Kidney epithelial cell (primary cell): ENCODE data around the gene NCAPG2. TPM values are rescaled to one million over a fixed set of nuclear protein-coding genes. Genes with fewer than 3 reads are reported as not detected.

Experiments used
- DNase-seq: peaks from one replicate; pipeline ENCODE4 v3.0.0-alpha.2; 2010; ENCODE audit warnings: low read depth
- H3K27me3 ChIP-seq: 2 replicates; pipeline ENCODE4 v1.6.0; 2011; ENCODE audit warnings: low read length; ENCODE audit not compliant: control insufficient read depth, insufficient read depth
- H3K36me3 ChIP-seq: 2 replicates; pipeline ENCODE4 v1.5.1; 2011; ENCODE audit warnings: low read length; ENCODE audit not compliant: control insufficient read depth, insufficient read depth
- H3K4me3 ChIP-seq: 2 replicates; pipeline ENCODE4 v1.5.1; 2011; ENCODE audit warnings: low read depth, mild to moderate bottlenecking, control low read depth, low read length
- total RNA-seq: library from RNA; depleted of rRNA; stranded (reverse); fragments of >200 nt; gene quantifications from 2 replicates; pipeline ENCODE4 v1.2.3, GENCODE V29; 2015
- TF ChIP-seq, protein P1 (sequence below): IDR thresholded peaks from 2 replicates; pipeline ENCODE4 v1.5.1; 2011; ENCODE audit warnings: mild to moderate bottlenecking, moderate library complexity, low read length, control low read depth, inconsistent platforms; ENCODE audit not compliant: insufficient read depth, poor library complexity, severe bottlenecking

NCAPG2 gene
- total RNA-seq, 1 donor from 2014 or later: 8.5 TPM

- TF ChIP-seq, protein P1, sequence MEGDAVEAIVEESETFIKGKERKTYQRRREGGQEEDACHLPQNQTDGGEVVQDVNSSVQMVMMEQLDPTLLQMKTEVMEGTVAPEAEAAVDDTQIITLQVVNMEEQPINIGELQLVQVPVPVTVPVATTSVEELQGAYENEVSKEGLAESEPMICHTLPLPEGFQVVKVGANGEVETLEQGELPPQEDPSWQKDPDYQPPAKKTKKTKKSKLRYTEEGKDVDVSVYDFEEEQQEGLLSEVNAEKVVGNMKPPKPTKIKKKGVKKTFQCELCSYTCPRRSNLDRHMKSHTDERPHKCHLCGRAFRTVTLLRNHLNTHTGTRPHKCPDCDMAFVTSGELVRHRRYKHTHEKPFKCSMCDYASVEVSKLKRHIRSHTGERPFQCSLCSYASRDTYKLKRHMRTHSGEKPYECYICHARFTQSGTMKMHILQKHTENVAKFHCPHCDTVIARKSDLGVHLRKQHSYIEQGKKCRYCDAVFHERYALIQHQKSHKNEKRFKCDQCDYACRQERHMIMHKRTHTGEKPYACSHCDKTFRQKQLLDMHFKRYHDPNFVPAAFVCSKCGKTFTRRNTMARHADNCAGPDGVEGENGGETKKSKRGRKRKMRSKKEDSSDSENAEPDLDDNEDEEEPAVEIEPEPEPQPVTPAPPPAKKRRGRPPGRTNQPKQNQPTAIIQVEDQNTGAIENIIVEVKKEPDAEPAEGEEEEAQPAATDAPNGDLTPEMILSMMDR: no peak
- H3K27me3 ChIP-seq: no peaks in the 10 kb centered on the region
- H3K4me3 ChIP-seq: no peak overlapping the region
- no peaks in the 10 kb centered on the region for H3K36me3 ChIP-seq
- no peak for DNase-seq
These were observed 38.2 kb downstream of the NCAPG2 start for GRCh38 chr7:158666401-158666800.

GRCh38 chr7:158664406-158664805, 40.2 kb downstream of the NCAPG2 start:
- TF ChIP-seq, protein P1: no peak
- no peaks in the 10 kb centered on the region for H3K36me3 ChIP-seq
- DNase-seq: no peak
- no peak overlapping the region for H3K4me3 ChIP-seq
- H3K27me3 ChIP-seq: no peaks in the 10 kb centered on the region

- H3K36me3 ChIP-seq: no peaks in the 10 kb centered on the region
- H3K4me3 ChIP-seq: no peak overlapping the region
- H3K27me3 ChIP-seq: no peaks in the 10 kb centered on the region
- TF ChIP-seq, protein P1: no peak
- DNase-seq: no peak
These were observed 41.2 kb downstream of the NCAPG2 start for GRCh38 chr7:158663428-158663741.

DNA sequence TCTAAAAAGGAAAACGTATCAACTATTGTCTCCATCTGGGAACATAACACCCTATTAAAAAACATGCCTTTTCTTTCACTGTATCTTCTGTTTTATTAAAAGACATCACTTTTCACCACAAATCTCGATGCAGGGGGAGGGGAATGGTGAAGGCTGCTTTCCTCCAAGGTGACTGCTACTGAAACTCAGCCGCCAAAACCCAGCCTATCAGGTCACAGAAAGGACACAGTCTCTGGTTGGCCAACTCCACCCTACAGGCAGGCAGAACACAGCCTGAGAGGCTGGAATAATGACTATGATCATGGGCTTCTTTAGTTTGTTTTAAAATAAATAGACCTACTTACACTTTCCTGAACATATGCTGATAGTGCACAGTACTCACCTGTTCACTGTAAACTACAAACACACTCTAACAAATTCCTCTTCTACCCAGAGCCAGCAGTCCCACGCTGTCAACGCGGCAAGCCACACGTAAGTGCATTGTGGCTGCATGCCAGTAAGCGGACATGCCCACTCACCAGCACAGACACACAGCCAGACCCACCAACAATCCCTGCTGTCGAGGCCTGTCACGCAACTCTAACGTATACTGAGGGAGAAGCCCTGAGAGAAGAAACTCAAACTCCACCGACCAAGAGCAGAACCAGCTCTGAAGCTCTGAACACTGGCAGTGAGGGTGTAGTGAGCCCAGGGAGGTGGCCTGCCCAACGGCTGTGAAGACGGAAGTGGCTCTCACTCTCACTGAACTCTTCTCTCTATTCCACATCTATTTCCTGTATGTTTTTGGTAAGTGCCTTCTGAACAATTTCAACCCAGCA, 41.8 kb downstream of the NCAPG2 start:
- TF ChIP-seq, protein P1: no peak
- DNase-seq: no peak
- Histone ChIP-seq H3K36me3 (no peaks in the 10 kb centered on the region), H3K4me3 (no peak overlapping the region), H3K27me3 (no peaks in the 10 kb centered on the region)

DNA sequence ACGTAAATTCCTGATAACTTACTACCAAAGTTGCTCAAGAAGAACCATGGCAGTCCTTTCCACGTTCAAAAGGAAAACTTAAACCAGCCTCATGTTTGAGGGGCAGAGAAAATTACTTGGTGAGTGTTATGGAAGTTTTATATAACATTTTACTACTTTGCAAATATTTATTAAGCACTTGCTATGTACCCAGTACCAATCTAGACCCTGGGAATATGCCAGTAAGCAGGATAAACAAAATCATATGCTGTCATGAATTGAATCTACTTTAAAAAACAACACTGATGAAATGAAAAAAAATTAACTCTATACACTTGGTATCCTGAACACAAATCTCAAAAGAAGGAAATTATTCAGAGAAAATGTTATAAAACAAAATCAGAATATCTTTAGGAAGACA, 46.1 kb downstream of the NCAPG2 start:
- no peak for DNase-seq
- Histone ChIP-seq H3K27me3 (no peaks in the 10 kb centered on the region), H3K4me3 (no peak overlapping the region), H3K36me3 (no peaks in the 10 kb centered on the region)
- TF ChIP-seq, protein P1: no peak
